ENCODE data around the gene GPR26. TPM values are rescaled to one million over a fixed set of nuclear protein-coding genes. Genes with fewer than 3 reads are reported as not detected.

GPR26 gene
- total and polyA plus RNA-seq, 2 of the 4 experiments (the other 2 are of a cell fraction) = not detected

DNA sequence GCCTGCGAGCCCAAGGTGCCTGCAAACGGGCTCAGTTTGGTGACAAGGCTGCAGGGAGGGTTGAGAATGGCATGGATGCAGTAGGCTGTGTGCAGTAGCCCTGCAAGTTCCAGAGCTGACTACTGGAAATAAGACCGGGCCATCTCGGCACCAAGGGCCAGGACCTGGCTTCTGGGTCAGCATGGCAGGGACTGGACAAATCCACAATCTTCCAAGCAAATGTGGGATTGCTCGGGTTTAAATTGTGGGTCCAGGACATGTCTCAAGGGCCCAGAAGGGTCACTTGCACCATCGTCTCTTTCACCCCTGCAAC lies 78.0 kb downstream of the GPR26 start:
- Histone ChIP-seq H3K9ac (ENCODE audit: low read depth, low read length) (no peak overlapping the region), H4K8ac (ENCODE audit: low read depth in 2 of 2, low read length in 2 of 2) (no peak overlapping the region), H2AFZ (replicated peaks; ENCODE audit: low read length, poor library complexity) (no peak overlapping the region), H3K79me1 (ENCODE audit: low read depth in 1 of 2, low read length in 2 of 2) (no peaks in the 10 kb centered on the region), H2BK15ac (ENCODE audit: low read depth, low read length) (no peak overlapping the region), H2BK5ac (ENCODE audit: low read depth, low read length, poor library complexity, severe bottlenecking) (no peak overlapping the region), H3K4ac (ENCODE audit: low read depth, low read length) (no peak overlapping the region), H3K23ac (ENCODE audit: low read depth, low read length) (no peak overlapping the region), H3K27ac (ENCODE audit: insufficient read depth, low read length) (no peak overlapping the region), H3K27me3 (ENCODE audit: control insufficient read depth, insufficient read depth, low read length) (no peaks in the 10 kb centered on the region), H3K36me3 (ENCODE audit: control insufficient read depth, insufficient read depth, low read length) (no peaks in the 10 kb centered on the region), H4K20me1 (ENCODE audit: insufficient read depth, low read length) (no peaks in the 10 kb centered on the region), H4K5ac (ENCODE audit: low read depth, low read length) (no peak overlapping the region), H3K4me2 (ENCODE audit: low read depth, low read length) (no peak overlapping the region), H2AK5ac (ENCODE audit: low read depth, low read length) (no peak overlapping the region), H3K4me3 (ENCODE audit: insufficient read depth, low read depth, low read length) (no peak overlapping the region), H2AK9ac (replicated peaks; ENCODE audit: low read depth, low read length, poor library complexity) (no peak overlapping the region), H2BK120ac (ENCODE audit: low read depth, low read length) (no peak overlapping the region), H3K56ac (ENCODE audit: extremely low read depth, insufficient read depth, low read length) (no peak overlapping the region), H3K9me3 (ENCODE audit: control insufficient read depth, insufficient read depth, low read length) (peaks cover 45% of the 10 kb centered on the region), H3K14ac (replicated peaks; ENCODE audit: low read depth, low read length) (no peak overlapping the region), H3K4me1 (ENCODE audit: control insufficient read depth, insufficient read depth, low read length) (no peaks in the 10 kb centered on the region), H3K18ac (ENCODE audit: low read depth, low read length) (no peak overlapping the region), H3K9me1 (ENCODE audit: insufficient read depth, low read length) (no peaks in the 10 kb centered on the region), H2BK20ac (ENCODE audit: low read depth, low read length) (no peak overlapping the region), H4K91ac (ENCODE audit: insufficient read depth, low read depth, low read length) (no peak overlapping the region)
- ChIA-PET CTCF (no interaction called here), POLR2A (ENCODE audit: unreplicated experiment) (no interaction called here)
- DNase-seq (no peak), ATAC-seq (ENCODE audit: low read depth) (no peak)
- dilution Hi-C loops (cut with HindIII; ENCODE audit: low sequenced_read_pairs, unreplicated experiment) (no loop called here), intact Hi-C loops (cut with micrococcal nuclease) (no loop called here), in situ Hi-C loops (cut with MboI; ENCODE audit: low sequenced_read_pairs) (no loop called here)
- BruUV-seq (replicated peaks) = no TSS peak
- WGBS, 2 experiments (ENCODE audit: extremely low coverage in 2 of 2, insufficient read length in 1 of 2) = 0% methylated on average over 2 of the region's 6 CpGs; no CpG with 5 or more reads in 1 of the 2 experiments
- TF ChIP-seq SMC3 (IDR thresholded peaks at IDR 0.05; ENCODE audit: low read depth, low read length) (no peak), FOS (IDR thresholded peaks at IDR 0.05; ENCODE audit: low read depth, low read length) (no peak), CEBPB (IDR thresholded peaks at IDR 0.05; ENCODE audit: low read depth, low read length) (no peak), MXI1 (IDR thresholded peaks at IDR 0.05; ENCODE audit: borderline replicate concordance, low read depth, low read length) (no peak), RFX5 (IDR thresholded peaks at IDR 0.05; ENCODE audit: low read depth, low read length) (no peak)

Other genes with a start within 250 kb of the GPR26 start
- not detected in 2 replicates for gene CPXM2, start 225.5 kb downstream of the GPR26 start, total RNA-seq (2012; rRNA removed)
- gene CPXM2, start 225.5 kb downstream of the GPR26 start, polyA plus RNA-seq (2012; rRNA removed) = not detected in 2 replicates

All from IMR-90 (cell line).